ENCODE data around the gene TMEM170B. TPM values are rescaled to one million over a fixed set of nuclear protein-coding genes. Genes with fewer than 3 reads are reported as not detected.

The TMEM170B gene
- total and polyA plus RNA-seq, 4 donors = 10.9 to 53.9 (median 35.6) TPM

GRCh38 chr6:11632795-11633511 is 95.4 kb downstream of the TMEM170B start:
- WGBS (ENCODE audit: insufficient coverage) = 82% methylated on average over 10 of the region's 11 CpGs
- no peak for DNase-seq (ENCODE audit: low read depth in 4 of 6, low spot score in 6 of 6)
- no peaks in the 10 kb centered on the region for H3K9me3 ChIP-seq (ENCODE audit: control insufficient read depth, insufficient read depth, low read length)
- H3K4me1 ChIP-seq (ENCODE audit: control insufficient read depth, insufficient read depth, low read length) = peaks cover 4% of the 10 kb centered on the region
- no peaks in the 10 kb centered on the region for H3K27me3 ChIP-seq (ENCODE audit: control insufficient read depth, insufficient read depth, low read length)
- H3K27ac ChIP-seq (ENCODE audit: low read depth, low read length) = peak overlapping the region; percentile 19
- no peaks in the 10 kb centered on the region for H3K36me3 ChIP-seq (ENCODE audit: control insufficient read depth, insufficient read depth, low read length)
- no peak overlapping the region for H3K4me3 ChIP-seq (ENCODE audit: low read depth, low read length)

Small RNAs within 50 kb of the gene (small RNA-seq; reads per million reads assigned to genes)
- not detected for gene RNU1-64P (ENCODE audit: low replicate concordance)

Other genes with a start within 250 kb of the TMEM170B start
- gene ADTRP, start 241.1 kb downstream of the TMEM170B start, total RNA-seq = under 1 TPM in 1 of 2 donors, not detected in 1; 0.88 TPM
- gene ADTRP, start 241.1 kb downstream of the TMEM170B start, polyA plus RNA-seq (ENCODE audit: insufficient read length in 2 of 2) = under 1 TPM; 0.38 to 0.63 TPM

Measured in spinal cord (tissue), 10 donors.